ENCODE results near the gene SEMA4D. TPM values are rescaled to one million over a fixed set of nuclear protein-coding genes. Genes with fewer than 3 reads are reported as not detected.

Gene SEMA4D
- total and polyA plus RNA-seq, 12 donors, result 3.5 to 57.0 (median 26.7) TPM

DNA sequence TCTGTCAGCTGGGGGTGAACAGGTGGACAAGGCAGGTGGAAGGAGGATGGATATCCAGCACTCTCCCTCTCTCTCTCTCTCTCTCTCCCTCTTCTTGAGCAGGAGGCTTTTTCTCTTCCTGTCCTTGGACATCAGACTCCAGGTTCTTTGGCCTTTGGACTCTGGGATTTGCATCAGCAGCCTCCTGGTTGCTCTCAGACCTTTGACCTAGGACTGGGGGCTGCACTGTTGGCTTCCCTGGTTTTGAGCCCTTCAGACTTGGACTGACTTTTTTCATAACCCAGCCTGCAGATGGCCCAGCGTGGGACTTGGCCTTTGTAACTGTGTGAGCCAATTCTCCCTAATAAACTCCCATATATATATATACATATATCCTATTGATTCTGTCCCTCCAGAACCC lies 35.0 kb upstream of the SEMA4D start:
- no peak for DNase-seq
- Histone ChIP-seq H3K27me3 (no peaks in the 10 kb centered on the region), H3K4me3 (no peak overlapping the region), H3K27ac (no peak overlapping the region), H3K36me3 (replicated peaks in 1 of 2) (no peaks in the 10 kb centered on the region), H3K4me1 (replicated peaks in 1 of 2) (peaks cover 0 to 3% of the 10 kb centered on the region in 2 donors), H3K9me3 (replicated peaks in 1 of 3) (no peaks in the 10 kb centered on the region)
- WGBS, 4 donors, result 92 to 96% (median 94%) methylated on average over 1 of the region's 1 CpG
- no peak for TF ChIP-seq POLR2A (IDR thresholded peaks at IDR 0.05)
- TF ChIP-seq, protein P1, sequence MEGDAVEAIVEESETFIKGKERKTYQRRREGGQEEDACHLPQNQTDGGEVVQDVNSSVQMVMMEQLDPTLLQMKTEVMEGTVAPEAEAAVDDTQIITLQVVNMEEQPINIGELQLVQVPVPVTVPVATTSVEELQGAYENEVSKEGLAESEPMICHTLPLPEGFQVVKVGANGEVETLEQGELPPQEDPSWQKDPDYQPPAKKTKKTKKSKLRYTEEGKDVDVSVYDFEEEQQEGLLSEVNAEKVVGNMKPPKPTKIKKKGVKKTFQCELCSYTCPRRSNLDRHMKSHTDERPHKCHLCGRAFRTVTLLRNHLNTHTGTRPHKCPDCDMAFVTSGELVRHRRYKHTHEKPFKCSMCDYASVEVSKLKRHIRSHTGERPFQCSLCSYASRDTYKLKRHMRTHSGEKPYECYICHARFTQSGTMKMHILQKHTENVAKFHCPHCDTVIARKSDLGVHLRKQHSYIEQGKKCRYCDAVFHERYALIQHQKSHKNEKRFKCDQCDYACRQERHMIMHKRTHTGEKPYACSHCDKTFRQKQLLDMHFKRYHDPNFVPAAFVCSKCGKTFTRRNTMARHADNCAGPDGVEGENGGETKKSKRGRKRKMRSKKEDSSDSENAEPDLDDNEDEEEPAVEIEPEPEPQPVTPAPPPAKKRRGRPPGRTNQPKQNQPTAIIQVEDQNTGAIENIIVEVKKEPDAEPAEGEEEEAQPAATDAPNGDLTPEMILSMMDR (IDR thresholded peaks at IDR 0.05), result no peak
- intact Hi-C loops (cut with DNase I), result no loop called here

DNA sequence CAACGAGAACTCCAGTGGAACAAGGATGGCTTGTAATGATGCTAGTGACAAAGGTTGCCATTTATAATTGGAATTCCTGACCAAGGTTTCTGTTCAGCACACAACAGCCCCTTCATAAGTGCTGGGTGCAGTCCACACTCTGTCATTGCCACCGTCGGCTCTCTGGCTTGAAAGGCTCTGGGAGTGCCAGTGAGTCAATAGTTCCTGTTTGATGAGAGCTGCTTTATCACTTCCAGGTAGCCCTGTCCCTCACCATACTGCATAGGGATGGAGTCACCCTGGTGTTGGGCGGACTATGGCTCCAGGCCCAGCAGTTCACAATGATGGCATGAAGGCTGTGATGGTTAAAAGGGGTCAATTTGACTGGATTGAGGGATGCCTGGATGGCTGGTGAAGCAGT lies 34.6 kb upstream of the SEMA4D start:
- Histone ChIP-seq H3K4me1 (replicated peaks in 1 of 2) (peaks cover 0 to 3% of the 10 kb centered on the region in 2 donors), H3K27me3 (no peaks in the 10 kb centered on the region), H3K27ac (no peak overlapping the region), H3K36me3 (replicated peaks in 1 of 2) (no peaks in the 10 kb centered on the region), H3K9me3 (replicated peaks in 1 of 3) (no peaks in the 10 kb centered on the region), H3K4me3 (no peak overlapping the region)
- TF ChIP-seq, protein P1 (IDR thresholded peaks at IDR 0.05), result no peak
- no peak for TF ChIP-seq POLR2A (IDR thresholded peaks at IDR 0.05)
- 64 to 85% (median 81%) methylated on average over 1 to 4 of the region's 4 CpGs for WGBS, 4 donors
- DNase-seq, result no peak
- intact Hi-C loops (cut with DNase I), result no loop called here

DNA sequence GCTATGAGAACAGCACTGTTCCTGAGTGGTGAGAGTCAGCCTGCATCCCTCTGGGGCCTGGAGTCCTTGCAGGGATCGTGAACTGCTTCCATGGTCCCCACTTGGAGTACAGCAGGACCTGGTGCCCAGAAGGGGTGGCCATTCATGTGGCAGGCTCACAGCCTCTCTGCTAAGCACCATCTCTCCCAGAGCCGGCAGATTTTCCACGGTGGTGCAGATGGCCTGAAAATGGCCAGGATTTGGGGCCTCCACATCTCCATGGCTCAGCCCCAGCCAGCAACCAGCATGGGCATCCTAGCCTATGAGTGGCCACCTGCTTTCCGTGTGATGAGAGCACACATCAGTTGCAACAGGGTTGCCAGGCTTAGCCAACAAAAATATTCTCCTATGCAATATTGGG lies 33.9 kb upstream of the SEMA4D start:
- Histone ChIP-seq H3K27me3 (no peaks in the 10 kb centered on the region), H3K27ac (no peak overlapping the region), H3K4me1 (replicated peaks in 1 of 2) (peaks cover 0 to 3% of the 10 kb centered on the region in 2 donors), H3K36me3 (replicated peaks in 1 of 2) (no peaks in the 10 kb centered on the region), H3K9me3 (replicated peaks in 1 of 3) (no peaks in the 10 kb centered on the region), H3K4me3 (no peak overlapping the region)
- intact Hi-C loops (cut with DNase I), result no loop called here
- DNase-seq, result no peak
- 88 to 95% (median 93%) methylated on average over 4 of the region's 4 CpGs for WGBS, 4 donors
- TF ChIP-seq, protein P1 (IDR thresholded peaks at IDR 0.05), result no peak
- TF ChIP-seq POLR2A (IDR thresholded peaks at IDR 0.05), result no peak

DNA sequence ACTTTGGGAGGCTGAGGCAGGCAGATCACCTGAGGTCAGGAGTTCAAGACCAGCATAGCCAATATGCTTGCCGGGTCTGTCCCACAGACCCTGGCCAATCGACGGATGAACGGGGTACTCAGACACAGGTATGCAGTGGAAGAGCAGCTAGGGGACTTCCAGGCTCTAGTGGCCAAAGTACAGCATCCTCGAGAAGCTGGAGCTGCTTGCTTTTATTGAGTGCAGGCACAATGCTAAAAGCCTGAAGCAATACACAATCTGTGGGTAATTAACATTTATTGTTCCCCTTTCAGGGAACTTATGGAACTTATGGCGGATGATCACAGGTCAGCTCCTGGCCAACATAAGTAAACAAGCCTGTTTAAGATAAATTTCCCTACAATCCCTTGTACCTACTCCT lies 32.8 kb upstream of the SEMA4D start:
- Histone ChIP-seq H3K27ac (no peak overlapping the region), H3K9me3 (replicated peaks in 1 of 3) (no peaks in the 10 kb centered on the region), H3K4me3 (no peak overlapping the region), H3K4me1 (replicated peaks in 1 of 2) (peaks cover 0 to 3% of the 10 kb centered on the region in 2 donors), H3K36me3 (replicated peaks in 1 of 2) (no peaks in the 10 kb centered on the region), H3K27me3 (no peaks in the 10 kb centered on the region)
- TF ChIP-seq, protein P1 (IDR thresholded peaks at IDR 0.05), result no peak
- TF ChIP-seq POLR2A (IDR thresholded peaks at IDR 0.05), result no peak
- 87 to 93% (median 91%) methylated on average over 3 to 6 of the region's 6 CpGs for whole genome bisulfite sequencing, 4 donors
- DNase-seq, result no peak
- intact Hi-C loops (cut with DNase I), result no loop called here

All from adrenal gland (tissue), 12 donors.